KOPT-K1 (cell line): Measurements from ENCODE around the gene DIDO1.
A peak's percentile ranks its signal among the peaks of the same experiment; 100 is the strongest.

Experiments used
- H3K27ac ChIP-seq: fragments of 200-600 bp; sonication (generic); 2 replicates; pipeline ENCODE4 v1.5.1; 2016; ENCODE audit warnings: antibody characterized with exemption, mild to moderate bottlenecking, low read depth, low read length; ENCODE audit not compliant: poor library complexity, severe bottlenecking
- H3K36me3 ChIP-seq: fragments of 200-600 bp; sonication (generic); 2 replicates; pipeline ENCODE4 v1.5.1; 2017; ENCODE audit warnings: antibody characterized with exemption, mild to moderate bottlenecking, low read length, moderate library complexity; ENCODE audit not compliant: insufficient read depth
- H3K9me3 ChIP-seq: fragments of 200-600 bp; sonication (generic); 2 replicates; pipeline ENCODE4 v1.5.1; 2017; ENCODE audit warnings: antibody characterized with exemption, low read length, mild to moderate bottlenecking; ENCODE audit not compliant: insufficient read depth, poor library complexity, severe bottlenecking

DIDO1 gene

DNA sequence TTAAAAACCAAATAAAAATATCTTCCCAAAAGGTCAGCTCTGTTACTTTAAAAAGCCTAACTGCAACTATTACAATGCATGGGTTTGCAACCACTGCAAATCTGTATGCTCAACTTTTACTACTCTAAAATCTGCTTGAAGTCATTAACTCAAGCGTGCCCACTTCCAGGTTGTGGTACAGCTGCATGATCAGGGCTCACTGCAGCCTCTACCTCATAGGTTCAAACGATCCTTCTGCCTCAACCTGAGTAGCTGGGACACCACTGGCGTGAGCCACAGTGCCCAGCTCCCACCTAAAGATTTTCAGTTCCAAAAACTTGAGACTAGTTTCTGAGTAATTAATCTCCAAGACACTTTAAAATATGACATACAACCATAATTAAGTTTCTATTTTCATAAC, 8.2 kb downstream of the DIDO1 start:
- peaks cover 16% of the 10 kb centered on the region for H3K36me3 ChIP-seq
- no peaks in the 10 kb centered on the region for H3K9me3 ChIP-seq
- H3K27ac ChIP-seq = peak overlapping the region; percentile 54

DNA sequence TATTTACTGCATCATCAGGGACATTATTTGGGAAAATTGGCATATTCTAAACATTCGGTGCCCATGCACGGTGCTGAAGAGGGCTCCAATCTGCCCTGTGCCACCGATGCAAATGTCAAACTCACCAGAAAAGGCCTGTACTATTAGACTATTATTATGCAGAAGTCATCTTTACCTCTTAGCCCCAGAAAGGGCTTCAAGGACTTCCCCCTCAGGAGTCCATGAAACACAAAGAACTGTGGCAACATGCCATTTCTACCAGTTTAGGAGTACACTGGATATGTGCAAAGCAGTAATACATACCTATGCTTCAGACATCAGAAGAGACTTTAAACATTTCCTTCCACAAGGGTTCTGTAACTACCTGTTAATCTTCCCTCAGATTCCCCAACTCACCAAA, 8.6 kb downstream of the DIDO1 start:
- peaks cover 21% of the 10 kb centered on the region for H3K36me3 ChIP-seq
- H3K27ac ChIP-seq = no peak overlapping the region

DNA sequence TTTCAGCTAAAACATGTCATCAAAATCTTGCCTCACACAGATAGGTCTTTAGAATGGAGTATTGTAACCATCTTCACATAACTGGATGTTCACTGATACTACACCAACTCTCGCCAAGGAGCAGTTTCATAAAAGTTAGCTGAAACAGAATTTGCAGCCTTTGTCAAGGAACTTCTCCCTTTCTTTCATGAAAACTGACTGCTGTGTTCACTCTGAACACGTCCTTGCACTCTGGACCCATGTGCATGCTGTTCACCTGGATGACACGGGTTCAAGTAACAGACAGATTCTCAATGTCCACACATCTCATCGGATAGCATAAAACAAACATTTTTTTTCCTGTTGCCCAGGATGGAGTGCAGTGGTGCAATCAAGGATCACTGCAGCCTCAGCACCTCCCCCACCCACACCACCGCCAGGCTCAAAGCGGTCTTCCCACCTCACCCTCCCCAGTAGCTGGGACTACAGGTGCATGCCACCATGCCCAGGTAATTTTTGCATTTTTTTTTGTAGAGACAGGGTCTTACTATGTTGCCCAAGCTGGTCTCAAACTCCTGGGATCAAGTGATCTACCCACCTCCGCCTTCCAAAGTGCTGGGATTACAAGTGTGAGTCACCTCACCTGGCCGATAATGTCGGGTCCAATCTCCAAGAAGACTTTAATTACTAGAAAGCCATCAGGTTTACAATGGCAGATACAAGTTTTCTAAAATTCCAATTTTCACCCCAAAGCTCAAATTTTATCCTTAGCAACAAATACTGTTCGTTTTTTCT, 9.4 kb downstream of the DIDO1 start:
- Histone ChIP-seq H3K27ac (no peak overlapping the region), H3K36me3 (peaks cover 29% of the 10 kb centered on the region)

More for the DNA sequence above, 8.6 kb downstream of the DIDO1 start:
- no peaks in the 10 kb centered on the region for H3K9me3 ChIP-seq

DNA sequence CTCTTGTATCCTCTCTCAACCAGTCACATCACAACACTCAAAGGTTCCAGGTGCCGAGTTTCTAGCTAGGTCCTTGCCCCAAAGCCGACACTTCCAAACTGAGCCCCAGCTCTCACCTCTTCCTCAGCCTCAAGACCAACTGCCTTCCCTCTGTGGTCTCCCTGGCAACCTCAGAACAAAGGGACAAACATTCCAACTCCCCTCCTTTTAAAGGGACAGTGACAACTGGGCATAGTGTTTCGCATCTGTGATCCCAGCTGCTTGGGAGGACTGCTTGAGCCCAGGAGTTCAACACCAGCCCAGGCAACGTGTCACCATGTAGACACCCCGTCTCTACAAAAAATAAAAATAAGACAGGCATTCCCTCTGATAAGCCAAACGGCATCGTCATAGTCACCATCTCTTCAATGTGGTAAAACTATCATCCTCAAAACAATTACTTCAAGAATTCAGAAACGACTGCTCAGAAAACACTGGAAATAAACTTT, 11.3 kb downstream of the DIDO1 start:
- no peak overlapping the region for H3K27ac ChIP-seq
- H3K36me3 ChIP-seq = peaks cover 48% of the 10 kb centered on the region
- H3K9me3 ChIP-seq = no peaks in the 10 kb centered on the region

More for the DNA sequence above, 9.4 kb downstream of the DIDO1 start:
- no peaks in the 10 kb centered on the region for H3K9me3 ChIP-seq

DNA sequence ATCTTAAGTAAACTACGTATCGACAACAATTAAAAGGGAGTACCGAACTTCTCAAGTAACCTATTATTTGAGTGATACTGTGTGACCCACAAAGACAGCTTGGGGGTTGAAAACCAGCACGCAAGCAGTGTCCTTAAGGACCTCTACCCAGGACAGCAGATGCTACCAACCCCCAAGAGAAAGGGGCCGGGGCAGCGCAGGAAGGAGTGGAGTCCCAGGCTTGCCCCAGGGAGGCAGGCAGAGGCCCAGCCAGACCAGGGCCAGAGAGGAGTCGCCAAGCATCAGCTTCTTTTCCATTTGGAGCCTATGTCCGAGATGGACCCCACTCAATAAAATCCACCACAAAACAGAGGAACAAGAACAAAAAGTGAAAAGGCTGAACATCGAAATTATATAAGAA, 11.9 kb downstream of the DIDO1 start:
- Histone ChIP-seq H3K9me3 (no peaks in the 10 kb centered on the region), H3K27ac (no peak overlapping the region), H3K36me3 (peaks cover 54% of the 10 kb centered on the region)

DNA sequence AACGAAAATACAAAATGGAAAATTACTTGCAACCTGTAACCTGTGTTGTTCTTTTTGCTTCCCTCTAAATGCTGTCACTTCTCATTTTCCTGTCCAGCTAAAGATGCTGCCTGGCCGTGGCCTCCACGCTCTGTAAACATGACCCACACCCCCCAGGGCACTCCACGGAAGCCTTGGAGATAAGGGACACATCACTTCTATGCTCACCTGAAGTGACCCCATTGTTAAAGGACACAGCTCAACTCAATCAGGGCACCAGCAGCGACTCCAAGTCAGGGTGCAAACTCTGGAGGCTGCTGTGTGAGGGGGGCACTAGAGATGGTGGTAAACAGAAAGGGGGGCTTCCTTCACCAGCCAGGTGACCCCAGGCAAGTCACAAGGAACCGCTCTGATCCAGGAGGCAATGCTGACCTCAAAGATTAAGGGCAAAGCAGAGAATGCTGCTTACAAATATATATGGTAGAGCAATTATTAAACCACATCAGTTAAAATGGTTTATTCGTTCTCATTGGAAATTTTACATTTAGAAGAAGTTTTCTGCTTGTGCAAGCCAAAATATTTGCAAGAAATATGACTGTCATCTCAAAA, 13.2 kb downstream of the DIDO1 start:
- Histone ChIP-seq H3K36me3 (peaks cover 67% of the 10 kb centered on the region), H3K9me3 (no peaks in the 10 kb centered on the region), H3K27ac (no peak overlapping the region)

DNA sequence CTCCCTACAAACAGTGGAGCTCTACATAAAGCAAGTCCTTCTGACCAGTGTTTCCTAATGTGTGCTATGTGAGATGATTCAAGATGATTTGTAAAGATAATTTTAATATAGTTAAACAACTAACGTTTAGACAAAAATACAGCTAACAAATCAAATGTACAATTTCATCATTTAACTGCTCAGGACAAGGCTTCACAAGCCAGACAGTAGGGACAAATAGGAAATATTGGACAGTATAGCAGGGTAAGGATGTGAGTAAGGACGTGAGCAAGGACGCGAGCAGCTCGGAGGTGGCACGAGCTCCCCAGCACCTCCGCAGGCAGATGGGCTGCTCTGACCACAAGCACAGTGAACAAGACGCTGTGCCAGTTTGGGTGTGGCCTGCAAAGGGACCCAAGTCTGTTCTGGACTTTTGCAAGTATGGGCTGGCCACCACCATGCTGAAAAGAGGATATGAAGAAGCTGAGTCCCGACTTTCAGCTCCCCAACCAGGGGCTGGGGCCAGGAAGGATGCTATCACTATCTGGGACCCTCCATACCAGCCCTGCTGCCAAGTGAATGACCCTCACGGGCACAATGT, 14.5 kb downstream of the DIDO1 start:
- Histone ChIP-seq H3K9me3 (no peaks in the 10 kb centered on the region), H3K27ac (no peak overlapping the region), H3K36me3 (peaks cover 76% of the 10 kb centered on the region)

DNA sequence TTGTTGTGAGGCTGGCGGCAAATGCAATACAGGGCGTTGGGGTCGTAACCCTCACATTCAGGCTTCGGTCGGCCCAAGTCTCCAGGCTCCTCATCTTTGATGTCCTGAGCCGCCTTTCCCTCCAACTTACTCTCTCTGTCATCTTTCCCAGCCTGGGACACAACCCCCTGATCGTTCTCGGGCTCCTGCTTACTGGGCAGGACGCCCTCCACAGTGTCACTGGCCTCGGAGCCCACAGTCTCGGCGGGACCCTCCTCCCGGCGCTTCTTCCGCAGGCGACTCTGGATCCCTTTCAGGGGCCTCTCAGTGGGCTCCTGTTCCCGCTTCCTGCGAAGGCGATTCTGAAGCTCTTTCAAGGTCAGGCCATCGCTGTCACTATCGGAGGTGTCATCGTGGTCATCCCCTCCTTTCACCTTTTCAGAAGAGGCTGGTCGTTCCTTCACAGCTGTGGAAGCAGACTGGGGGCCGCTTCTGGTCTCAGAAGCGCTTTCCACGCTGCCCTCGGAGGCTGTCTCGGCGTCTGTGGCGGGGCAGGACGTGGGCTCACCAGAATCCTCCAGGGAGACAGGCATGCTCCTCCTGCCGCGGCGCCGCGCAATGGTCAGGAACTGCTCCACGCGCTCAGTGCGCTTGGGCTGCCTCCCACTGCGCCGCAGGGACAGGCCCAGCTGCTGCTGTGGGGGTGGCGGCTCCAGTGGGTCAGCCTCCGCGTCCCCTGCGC, 15.4 kb downstream of the DIDO1 start:
- H3K9me3 ChIP-seq = no peaks in the 10 kb centered on the region
- peaks cover 84% of the 10 kb centered on the region for H3K36me3 ChIP-seq
- no peak overlapping the region for H3K27ac ChIP-seq

DNA sequence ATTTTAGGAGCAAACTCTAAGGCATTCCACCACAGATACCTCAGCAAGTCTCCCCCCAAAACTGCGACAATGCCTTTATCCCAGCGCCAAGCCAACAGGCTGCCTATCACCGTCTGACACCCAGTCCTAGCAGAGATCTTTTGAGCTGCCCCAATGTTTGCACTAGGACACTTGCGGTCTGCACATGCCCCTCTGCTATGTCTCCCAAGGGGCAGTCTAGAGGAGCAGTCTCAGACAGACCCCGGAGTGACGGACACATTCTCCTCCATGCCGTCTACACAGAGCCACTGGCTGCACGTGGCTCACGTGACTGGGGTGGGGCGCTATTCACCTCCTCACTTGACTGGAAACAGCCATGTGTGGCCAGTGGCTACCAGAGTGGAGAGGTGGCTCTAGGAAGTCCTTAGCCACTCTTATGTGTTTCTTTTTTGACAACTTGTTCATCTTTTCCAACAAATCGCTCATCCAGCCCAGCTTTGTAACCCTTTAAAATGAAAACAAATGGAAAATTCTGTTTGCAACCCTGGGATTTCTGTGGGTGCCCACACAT, 16.0 kb downstream of the DIDO1 start:
- Histone ChIP-seq H3K9me3 (no peaks in the 10 kb centered on the region), H3K36me3 (peaks cover 90% of the 10 kb centered on the region), H3K27ac (no peak overlapping the region)

DNA sequence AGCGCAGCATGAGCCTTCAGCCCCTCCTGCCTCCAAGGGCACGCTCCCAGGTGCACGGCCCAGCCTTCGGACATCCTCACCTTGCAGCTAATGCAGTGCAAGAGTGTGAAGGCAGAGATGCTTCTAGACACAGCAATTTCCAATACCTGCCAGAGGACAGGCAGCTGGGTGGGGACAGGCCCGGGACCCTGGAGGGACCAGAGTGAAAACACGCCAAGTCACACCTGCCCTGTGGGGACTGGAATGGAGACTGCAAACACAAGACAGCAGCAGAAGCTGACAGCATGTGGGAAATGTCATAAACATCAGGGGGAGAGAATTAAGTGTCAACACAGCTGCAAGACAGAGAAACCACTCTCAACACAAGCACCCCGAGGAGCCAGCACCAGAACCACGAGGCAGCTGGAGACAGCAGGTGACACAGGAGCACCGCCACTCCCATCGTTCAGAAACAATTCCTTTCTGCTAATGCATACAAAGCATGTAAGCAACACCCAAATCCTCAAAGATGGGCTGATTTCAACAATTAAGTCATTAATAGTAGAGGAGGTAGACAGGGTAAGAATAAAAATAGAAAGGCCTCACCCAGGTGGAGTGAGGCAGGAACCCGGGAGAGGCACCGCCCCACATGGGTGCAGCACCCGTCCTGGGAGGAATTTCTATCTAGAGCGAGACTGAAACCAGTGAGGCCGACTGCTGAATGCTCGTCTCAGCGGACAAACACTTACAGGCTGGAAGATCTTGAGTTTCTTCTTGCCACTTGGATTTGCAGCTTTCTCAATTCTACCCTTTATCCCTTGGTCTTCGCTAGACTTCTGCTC, 17.1 kb downstream of the DIDO1 start:
- Histone ChIP-seq H3K36me3 (peaks cover 100% of the 10 kb centered on the region), H3K9me3 (no peaks in the 10 kb centered on the region), H3K27ac (no peak overlapping the region)

DNA sequence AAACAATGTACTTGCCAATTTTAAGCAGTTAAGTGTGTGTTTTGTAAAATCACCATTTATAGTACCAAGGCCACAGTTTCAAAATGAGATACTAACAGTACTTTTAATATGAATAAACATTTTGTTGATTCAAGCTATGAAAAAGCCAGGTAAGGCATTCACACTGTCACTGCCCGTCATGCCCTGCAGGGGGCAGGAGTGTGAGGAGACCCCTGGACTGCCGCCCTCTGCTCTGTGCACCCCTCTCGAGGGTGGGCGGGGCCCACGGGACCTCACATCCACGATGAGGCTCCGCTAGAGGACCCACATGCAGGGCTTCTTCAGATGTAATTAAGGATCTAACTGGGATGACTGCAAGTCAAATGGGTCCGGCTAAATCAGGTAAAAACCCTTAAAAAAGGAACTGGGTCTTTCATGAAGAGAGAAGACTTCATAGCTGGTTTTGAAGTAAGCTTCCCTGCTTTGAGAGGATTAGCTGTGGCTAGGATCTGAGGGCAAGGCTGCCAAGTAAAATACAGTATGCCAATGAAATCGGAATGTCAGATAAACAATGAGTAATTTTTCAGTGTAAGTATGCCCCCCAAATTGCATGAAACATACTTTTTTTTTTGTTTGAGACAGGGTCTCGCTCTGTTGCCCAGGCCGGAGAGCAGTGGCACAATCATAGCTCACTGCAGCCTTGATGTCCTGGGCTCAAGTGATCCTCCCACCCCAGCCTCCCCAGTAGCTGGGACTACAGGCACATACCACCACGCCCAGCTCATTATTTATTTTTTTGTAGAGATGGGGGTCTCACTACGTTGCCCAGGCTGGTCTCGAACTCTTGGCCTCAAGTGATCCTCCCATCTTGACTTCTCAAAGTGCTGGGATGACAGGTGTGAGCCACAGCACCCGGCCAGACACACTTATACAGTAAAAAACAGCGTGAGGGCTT, 18.7 kb downstream of the DIDO1 start:
- H3K9me3 ChIP-seq = no peaks in the 10 kb centered on the region
- peaks cover 100% of the 10 kb centered on the region for H3K36me3 ChIP-seq
- H3K27ac ChIP-seq = no peak overlapping the region

DNA sequence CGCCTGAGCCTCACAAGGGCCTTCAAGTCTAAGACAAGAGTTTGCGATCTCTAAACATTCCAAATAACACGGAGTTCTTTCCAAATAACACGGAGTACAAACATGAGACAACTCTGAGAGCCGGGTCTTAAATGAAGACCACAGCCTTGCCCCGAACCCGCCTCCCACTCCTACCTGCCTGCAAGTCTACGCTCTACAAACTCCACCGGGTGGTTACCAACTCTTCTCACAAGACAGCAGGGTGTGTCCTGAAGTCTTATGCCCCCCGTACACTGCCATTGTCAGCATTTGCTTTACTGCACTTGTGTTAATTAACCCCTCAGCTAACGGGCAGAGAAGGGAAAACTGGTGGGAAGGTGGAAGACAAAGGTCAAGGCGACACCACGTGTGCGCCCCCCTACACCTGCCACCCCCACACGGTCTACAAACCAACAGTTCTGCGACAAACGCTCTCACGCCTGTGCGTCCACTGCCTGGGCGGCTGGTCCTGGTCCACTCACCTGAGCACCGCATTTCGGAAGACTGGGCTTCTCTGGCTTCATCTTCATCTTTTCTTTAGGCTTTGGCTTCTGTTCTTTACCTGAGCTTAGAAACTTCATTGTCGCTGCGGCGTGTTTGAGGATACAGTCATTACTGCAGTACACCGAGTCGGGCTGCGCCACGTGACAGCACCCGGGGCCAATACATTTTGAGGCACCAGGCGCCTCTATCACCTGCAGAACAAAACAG, 19.5 kb downstream of the DIDO1 start:
- Histone ChIP-seq H3K9me3 (no peaks in the 10 kb centered on the region), H3K27ac (no peak overlapping the region), H3K36me3 (peaks cover 100% of the 10 kb centered on the region)

DNA sequence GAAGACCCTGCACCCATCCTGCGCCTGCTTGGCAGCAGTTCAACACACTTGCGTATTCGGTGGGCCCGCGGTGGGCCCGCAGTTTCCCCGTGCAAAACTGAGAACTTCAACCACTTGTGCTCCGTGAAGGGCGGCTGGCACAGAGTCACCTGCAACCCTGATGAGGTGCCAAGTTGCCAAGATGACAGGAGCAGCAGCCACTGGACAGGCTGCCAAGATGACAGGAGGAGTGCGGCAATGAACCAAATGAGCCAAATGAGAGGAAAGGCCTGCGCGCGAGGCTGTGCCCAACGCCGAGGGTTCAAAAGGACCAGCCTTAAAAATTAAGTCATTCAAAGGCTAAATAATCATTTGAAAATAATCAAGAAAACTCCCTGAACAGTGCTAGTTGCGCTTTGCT, 20.1 kb downstream of the DIDO1 start:
- no peak overlapping the region for H3K27ac ChIP-seq
- no peaks in the 10 kb centered on the region for H3K9me3 ChIP-seq
- peaks cover 100% of the 10 kb centered on the region for H3K36me3 ChIP-seq
